Limb (tissue), 2 donors: ENCODE data around the gene KDM6A.
"Not testable (repeated sequence)": the region's sequence is repeated elsewhere in the genome, so short reads cannot be mapped to it uniquely, and the experiment has no call there.

Source experiments
- DNase-seq, 2 donors: peaks; one replicate each; pipeline ENCODE4 v3.0.0-alpha.2; 2016; ENCODE audit errors: extremely low spot score in 2 of 2

The KDM6A gene

DNA sequence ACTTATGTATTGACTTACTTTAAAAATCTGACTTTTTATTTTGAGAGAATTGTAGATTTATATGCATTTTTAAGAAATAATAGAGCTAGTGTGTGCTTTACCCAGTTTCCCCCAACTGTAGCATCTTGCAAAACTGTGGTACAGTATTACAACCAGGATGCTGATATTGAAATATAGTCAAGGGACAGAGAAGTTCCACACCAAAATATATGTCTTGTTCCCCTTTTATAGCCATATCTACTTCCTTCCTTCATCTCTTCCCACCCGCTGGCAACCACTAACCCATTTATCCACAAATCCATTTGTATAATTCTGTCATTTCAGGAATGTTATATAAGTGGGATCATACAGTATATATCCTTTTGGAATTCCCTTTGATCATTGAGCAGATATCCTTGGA lies 16.8 kb downstream of the KDM6A start:
- no peak for DNase-seq

DNA sequence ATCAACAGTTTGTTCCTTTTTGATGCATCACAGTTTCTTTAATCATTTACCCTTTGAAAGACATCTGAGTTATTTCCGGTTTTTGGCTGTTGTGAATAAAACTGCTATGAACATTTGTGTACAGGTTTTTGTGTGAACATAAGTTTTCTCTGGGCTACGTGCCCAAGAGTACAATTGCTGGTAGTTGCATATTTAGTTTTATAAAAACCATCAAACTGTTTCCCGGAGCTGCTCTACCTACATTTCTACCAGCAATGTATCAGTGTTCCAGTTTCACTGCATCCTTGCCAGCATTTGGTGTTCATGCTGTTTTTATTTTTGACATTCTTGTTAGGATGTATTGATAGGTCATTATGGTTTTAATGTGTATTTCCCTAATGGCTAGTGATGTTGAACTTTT lies 17.3 kb downstream of the KDM6A start:
- DNase-seq: no peak

DNA sequence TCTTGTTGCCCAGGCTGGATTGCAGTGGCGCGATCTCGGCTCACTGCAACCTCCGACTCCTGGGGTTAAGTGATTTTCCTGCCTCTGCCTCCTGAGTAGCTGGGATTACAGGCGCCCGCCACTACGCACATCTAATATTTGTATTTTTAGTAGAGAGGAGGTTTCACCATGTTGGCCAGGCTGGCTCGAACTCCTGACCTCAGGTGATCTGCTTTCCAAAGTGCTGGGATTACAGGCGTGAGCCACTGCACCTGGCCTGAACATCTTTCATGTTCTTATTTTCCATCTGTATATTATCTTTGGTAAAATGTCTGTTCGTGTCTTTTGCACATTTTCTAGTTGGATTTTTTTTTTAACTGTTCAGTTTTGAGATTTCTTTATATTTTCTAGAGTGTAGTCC lies 17.7 kb downstream of the KDM6A start:
- not testable (repeated sequence) for DNase-seq

DNA sequence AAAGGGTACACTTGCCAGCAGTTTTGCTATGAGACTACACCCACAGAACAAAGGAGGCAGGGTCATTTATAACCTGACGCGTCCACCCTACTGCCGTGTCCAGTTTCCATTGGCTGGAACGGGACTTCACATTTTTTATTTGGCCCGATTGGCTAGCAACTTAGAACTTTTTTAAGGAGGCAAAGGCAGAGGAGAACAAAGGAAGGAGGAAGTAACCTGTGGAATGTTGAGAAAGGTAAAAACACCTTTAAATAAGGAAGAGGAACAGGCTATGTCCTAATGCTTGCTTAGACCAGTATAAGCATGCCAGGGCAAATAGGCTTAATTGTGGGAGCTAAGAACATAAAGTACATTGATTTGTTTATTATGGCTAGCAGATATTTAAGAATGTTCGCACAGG lies 18.7 kb downstream of the KDM6A start:
- no peak for DNase-seq

DNA sequence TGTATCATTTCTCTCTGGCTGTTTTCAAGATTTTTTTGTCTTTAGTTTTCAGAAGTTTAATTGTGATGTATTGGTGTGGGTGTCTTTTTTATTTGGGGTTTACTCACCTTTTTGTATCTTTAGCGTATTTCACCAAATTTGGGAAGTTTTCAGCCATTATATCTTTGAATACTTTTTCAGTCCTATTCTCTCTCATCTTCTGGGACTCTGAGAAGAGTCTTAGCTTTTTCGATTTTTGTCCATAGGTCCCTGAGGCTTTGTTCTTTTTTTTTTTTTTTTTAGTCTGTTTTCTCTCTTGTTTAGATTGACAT lies 23.8 kb downstream of the KDM6A start:
- no peak for DNase-seq

DNA sequence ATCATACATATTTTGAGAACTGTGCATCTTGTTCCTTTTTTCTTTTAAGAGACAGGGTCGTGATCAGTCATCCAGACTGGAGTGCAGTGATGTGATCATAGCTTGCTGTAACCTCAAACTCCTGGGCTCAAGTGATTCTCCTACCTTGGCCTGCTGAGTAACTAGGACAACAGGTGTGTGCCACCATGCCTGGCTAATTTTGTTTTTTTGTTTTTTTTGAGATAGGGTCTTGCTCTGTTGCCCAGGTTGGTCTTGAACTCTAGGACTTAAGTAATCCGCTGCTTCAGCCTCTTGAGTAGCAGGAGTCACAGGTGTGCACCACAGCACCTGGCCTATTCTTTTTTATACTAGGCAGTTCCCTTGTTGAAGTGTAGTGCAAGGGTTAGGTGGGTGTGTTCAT lies 24.6 kb downstream of the KDM6A start:
- no peak for DNase-seq

DNA sequence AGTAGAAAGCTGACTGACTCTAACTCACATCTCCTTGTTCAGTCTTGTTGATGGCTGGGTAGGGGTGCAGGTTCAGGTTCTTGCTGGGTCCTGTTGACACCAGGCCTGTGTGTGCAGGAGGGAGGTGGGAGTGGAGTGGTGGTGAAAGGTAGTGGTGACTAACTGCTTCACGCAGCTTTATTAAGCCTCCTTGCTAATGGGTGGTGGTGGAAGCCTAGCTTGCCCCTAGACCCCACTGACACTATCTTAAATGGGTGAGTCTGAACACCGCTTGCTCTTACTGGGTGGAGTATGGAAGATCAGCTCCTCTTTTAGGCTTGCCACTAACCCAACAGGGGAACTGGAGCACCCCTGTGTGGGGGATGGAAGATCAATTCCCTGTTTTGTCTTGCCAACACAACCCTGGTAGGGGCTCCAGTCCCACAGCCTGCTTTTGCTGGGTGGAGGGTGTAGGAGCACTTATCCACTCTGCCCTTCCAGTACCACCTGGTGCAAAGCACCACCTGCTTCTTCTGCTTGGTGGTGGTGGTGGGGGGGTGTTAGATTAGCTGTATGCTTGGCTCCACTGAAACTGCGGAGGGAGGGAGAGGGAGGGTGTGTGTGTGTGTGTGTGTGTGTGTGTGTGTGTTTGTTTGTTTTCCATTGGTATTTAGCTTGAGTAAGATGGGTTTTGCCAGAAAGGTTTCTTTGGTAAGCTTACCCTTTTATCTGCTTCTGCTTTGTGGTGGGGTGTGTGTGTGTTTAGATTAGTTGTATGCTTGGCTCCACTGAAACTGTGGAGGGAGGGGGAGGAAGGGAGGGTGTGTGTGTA lies 25.6 kb downstream of the KDM6A start:
- DNase-seq: peak in 1 of 2 donors; percentile 17

DNA sequence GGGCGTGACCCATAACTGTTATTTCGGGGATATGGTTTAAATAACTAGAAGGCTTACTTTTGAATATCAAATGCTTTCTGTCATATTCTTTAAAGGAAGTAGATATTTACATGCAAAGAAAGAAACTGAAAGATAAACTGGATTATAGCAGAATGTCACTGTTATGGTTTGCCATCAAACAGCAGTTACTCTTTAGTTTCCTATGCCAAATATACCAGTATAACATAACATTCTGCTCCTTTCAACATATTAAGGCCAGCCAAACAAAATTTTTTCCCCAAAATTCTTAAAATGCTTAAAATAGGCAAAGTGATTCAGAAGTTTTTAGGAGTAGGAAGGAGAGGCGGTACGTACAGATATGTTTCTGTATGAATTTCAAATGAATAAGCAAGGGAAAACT lies 27.0 kb downstream of the KDM6A start:
- DNase-seq: no peak

DNA sequence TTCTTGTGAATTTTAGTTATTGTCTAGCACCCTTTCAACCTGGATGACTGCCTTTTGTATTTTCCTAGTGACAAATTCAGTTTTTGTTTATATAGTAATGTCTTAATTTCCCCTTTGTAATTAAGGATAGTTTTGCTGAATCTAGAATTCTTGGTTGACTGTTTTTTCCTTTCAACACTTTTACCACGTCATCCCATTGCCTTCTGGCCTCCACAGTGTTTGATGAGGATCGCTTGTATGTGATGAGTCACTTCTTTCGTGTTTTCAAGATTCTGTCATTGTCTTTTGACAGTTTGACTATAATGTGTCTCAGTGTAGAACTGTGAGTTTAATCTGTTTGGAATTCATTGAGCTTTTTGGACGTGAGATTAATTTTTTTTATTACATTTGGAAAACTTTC lies 30.1 kb downstream of the KDM6A start:
- DNase-seq: no peak

DNA sequence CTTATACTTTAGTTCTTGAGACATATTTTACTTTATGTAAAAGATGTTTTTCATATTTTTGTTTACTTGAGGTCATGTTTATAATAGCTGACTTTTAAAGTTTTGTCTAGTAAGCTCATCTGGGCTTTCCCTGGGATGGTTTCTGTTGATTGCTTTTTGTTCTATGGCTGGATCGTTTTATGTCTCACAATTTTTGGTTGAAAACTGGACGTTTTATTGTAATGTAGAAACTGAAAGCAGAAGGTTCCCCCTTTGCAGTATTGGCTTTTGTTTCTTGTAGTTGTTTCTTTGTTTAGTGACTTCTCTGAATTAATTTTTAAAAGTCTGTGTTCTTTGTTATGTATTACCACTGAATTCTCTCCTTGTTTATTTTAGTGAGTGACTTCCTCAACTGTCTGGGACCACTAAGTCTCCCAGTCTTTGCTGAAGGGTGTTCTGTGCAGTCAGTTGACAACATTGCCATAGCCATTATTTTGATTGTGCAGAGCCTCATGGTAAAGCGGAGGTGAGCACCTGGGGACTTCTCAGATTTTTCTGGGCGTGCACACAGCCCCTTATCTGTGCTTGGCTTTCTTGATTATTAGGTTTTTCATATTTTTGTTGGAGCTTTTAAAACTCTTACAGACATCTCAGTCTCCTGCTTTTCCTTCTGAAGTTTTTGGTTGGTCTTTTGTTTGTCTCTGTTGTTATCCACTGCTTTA lies 31.0 kb downstream of the KDM6A start:
- DNase-seq: no peak

DNA sequence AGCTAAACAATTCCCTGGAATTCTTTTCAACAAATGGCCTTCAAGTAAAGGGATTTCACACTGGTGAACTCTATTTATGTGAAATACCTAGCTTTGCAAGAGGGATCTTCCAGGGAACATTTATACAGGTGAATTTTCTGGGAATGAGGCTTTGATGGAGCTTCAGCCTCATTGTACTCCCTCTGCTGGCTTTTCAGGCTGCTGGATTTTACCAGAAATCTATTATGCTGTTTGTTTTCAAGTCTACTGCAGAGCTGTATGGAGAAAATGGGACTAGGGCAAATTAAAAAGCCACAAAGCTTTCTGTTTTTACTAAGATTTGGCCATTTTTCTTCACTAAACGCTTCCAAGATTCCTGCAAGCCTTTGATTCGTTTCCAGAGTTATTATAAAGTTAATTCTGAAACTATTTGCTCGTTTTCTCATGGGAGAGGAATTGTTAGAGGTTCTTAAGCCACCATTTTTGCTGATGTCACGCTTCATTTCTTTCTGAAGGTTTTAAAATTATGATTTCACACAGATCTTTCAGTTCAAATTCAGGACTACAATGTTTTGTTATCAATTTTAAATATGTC lies 31.6 kb downstream of the KDM6A start:
- DNase-seq: no peak

DNA sequence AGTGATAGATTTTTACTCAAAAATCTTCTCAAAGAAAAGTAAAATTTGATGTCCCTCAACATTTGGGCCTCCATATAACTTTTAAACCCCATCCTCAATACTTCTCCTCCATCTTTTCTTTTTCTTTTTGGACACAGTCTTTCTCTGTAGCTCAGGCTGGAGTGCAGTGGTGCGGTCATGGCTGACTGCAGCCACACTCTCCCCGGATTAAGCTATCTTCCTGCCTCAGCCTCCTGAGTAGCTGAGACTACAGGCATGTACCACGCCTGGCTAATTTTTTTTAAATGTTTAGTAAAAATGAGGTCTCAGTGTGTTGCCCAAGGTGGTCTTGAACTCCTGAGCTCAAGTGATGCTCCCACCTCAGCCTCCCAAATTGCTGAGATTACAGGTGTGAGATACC lies 33.1 kb downstream of the KDM6A start:
- no peak for DNase-seq

DNA sequence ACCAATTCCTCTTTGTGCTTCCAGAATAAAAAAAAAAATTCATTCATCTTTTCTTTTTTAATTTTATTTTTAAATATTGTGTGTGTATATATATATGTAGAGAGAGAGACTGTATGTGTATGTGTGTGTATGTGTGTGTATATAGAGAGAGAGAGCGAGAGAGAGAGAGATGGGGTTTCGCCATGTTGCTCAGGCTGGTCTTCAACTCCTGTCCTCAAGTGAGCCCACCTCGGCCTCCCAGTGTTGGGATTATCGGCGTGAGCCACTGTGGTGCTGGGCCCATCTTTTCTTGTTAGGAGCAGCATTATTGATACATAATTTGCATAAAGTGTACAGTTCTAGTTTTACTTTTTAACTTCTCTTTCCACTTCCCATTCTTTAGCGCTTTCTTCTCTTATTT lies 33.6 kb downstream of the KDM6A start:
- no peak for DNase-seq

DNA sequence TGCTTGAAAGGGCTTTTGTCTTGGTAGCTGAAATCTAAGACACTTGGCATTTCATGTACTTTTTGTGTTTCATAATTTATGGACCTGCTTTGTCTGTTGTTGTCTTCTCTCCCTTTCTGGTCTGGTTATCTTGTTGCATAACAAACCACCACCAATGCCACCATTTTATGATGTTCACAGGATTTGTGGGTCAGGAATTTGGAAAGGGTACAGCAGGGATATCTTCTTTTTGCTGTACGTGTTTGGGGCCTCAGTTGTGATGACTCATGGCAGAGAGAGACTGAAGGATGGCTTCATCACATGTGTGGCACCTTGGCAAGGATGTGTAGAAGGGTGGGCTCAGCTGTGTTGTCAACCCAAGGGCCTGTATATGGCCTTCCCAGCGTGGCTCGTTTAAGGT lies 35.2 kb downstream of the KDM6A start:
- no peak for DNase-seq

DNA sequence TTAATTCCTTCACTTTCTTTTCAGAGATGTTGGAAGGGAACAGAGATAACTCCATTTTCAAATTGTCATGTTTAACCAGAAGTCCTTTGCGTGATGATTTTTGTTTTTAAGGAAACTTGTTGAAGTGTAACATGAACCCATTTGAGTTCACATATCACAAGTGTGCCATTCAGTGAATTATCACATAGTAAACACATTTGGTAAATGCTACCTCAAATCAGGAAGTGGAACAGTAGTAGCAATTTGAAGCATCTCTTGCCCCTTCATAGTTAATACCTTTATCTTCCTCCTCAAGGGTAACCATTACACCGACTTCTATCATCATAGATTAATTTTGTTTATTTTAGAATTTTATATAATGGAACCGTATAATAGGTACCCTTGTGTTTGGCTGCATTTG lies 35.8 kb downstream of the KDM6A start:
- no peak for DNase-seq

DNA sequence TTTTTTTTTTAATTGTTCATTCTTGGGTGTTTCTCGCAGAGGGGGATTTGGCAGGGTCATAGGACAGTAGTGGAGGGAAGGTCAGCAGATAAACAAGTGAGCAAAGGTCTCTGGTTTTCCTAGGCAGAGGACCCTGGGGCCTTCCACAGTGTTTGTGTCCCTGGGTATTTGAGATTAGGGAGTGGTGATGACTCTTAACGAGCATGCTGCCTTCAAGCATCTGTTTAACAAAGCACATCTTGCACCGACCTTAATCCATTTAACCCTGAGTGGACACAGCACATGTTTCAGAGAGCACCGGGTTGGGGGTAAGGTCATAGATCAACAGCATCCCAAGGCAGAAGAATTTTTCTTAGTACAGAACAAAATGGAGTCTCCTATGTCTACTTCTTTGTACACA lies 37.5 kb downstream of the KDM6A start:
- DNase-seq: not testable (repeated sequence)

DNA sequence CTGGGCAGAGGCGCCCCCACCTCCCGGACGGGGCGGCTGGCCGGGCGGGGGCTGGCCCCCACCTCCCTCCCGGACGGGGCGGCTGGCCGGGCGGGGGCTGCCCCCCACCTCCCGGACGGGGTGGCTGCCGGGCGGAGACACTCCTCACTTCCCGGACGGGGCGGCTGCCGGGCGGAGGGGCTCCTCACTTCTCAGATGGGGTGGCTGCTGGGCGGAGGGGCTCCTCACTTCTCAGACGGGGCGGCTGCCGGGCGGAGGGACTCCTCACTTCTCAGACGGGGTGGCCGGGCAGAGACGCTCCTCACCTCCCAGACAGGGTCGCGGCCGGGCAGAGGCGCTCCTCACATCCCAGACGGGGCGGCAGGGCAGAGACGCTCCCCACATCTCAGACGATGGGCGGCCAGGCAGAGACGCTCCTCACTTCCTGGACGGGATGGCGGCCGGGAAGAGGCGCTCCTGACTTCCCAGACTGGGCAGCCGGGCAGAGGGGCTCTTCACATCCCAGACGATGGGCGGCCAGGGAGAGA lies 38.1 kb downstream of the KDM6A start:
- DNase-seq: not testable (repeated sequence)

DNA sequence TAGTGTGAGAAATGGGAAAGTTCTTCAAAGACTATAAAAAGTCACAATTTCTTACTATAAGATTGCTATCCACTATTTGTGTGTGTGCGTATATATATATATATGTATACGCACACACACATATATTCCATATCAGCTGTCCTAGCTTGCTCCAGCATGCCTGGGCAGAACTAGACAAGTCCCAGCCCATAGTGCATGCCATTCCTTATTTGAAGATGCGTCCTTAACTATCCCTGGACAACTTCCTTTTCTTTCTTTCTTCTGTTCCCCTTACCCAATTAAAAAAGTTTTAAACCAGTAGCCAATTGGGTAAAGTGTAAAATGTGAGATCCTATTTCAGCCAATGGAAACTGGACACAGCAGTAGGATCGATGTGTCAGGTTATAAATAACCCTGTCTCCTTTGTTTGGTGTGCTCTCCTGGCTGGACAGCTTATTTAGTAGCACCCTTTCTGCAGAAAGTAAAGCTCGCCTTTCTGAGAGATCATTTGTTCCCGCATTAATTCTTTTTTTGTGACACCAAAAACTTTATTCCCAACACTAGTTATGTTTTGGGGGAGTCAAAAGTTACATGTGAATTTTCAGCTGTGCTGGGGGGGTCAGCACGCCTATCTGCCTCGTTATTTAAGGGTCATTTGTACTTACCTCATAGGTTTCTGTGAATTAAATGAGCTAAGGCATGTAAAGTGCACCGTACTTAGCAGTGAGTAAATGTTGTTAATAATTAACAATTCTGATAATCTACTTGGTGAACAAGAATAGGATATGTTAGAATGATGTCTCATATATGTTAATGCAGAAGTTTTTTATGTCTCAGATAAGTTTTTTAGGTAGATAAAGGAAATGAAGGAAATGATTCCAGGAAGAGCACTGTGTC lies 40.9 kb downstream of the KDM6A start:
- DNase-seq: no peak

DNA sequence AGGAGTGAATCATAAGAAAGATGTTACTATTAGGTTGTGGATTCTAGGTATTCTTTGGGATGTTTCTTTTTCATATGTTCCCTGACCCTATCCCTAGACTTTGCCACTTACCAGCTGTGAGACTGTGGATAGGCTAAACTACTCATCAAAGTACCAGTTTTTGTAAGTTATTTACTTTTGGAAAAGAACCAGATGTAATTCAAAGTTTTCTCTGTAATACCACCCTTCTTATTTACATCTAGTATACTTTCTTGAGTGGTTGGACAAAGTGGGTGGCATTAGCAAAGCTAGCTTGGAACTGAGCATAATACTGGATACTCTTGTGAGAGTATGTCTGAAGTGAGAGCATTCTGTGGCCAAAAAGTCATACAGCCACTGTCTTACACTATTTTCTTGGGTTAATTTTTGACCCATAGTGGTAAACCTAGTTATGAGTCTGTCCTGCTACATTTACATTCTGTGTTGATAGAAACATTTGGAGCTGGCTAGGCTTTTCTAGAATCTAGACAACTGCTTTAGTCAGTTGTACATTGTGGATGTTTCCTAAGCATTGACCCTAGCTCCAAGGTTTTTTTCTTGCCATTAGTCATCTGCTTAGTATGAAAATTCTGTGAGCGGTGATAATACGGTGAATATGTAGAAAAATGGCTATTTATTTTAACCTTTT lies 41.7 kb downstream of the KDM6A start:
- no peak for DNase-seq

DNA sequence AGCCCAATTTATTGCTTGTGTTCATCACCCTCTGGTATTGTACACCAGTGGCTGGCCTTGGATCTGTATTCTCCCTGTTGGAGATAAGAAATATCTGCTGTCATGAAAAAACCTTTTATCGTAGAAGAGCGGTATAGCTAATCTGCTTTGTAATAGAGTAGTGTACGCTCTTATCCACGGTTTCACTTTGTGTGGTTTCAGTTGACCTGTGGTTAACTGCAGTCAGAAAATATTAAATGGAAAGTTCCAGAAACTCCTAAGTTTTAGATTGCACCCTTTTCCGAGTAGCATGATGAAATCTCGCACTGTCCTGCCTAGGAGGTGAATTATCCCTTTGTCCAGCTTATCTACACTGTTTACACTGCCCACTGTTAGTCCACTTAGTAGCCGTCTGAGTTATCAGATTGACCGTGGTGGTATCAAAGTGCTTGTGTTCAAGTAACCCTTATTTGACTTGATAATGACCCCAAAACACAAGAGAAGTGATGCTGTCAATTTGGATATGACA lies 42.4 kb downstream of the KDM6A start:
- no peak for DNase-seq

DNA sequence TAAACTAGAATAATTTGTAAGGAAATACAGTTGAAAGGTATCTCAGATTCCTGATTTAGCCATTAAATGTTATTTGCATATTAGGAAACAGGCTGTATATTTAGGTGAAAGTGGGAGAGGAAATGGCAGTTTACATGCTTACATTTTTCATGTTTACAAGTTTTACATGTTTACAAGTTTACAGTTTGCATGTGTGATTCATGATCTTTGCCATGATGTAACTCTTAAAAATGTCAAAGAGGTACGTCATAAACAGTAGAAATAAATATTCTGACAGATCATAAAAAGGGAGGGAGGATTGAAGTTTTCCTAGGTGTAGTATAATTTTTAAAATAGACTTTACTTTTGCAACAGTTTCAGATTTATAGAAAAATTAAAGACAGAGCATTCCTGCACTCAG lies 45.7 kb downstream of the KDM6A start:
- DNase-seq: no peak
